ENCODE data around the gene CCDC174.

CCDC174 gene

DNA sequence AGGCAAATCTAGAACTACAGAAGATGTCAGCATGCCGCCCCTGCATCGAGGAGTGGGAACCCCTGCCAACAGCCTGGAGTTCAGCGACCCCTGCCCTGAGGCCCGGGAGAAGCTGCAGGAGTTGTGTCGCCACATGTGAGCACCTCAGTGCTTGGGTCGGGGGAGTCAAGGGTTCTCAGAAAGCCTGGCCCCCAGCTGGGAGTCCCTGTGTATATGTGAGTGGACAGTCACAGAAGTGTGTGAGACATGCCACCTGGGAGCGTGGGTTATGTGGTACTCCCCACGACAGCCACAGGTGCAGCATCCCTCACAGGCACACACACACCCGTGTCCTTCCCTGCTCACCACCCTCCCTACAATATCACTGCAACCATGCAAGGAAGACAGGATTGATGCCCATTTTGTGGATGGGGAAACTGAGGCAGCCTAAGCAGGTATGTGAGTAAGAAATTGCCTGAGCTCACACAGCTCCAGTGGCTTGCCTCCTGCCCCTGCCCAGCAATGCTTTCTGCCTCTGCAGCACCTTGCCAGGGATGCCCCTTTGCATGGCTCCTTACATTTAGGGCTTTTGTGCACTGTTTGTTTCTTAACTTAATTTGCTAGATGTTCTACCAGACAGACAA, 51.7 kb downstream of the CCDC174 start:
- DNase-seq (ENCODE audit: low read depth), result no peak

DNA sequence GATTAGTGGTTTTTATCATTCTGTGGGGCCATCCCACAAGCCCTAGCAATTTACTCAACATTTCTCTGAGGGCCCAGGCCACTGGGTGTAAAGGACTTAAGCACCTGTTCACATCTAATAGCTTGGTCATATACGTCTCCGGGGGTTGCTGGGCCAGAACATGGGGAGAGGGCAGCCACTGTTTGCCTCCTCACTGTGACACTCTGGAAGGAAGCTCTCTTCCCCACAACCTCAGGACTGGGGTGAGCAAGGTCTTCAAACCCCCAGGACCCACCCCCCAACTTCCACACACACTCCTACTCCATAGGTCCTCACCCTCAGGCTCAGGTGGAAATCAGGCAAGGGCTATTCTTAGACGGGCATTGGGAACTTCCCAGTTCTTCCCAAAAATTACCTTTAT, 52.2 kb downstream of the CCDC174 start:
- DNase-seq (ENCODE audit: low read depth), result no peak

DNA sequence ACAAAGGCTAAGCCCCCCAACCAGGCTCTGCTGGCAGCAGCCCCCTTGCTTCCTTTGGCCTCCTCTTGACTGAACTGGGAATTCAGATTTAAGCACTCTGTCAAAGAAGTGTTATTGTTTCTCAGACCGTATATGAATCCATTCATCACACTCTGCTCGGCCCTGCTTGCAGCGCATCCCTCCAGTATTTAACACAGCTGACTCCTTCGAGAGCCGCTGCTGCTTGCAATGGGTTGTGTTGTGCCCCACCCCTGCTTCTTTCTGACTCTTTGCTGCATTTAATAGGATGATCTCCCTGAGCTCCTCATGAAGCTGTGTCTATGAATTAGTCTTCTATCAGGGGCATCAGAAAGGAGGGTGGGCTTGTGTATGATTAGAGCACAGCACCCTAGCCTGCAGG, 54.5 kb downstream of the CCDC174 start:
- no peak for DNase-seq (ENCODE audit: low read depth)

DNA sequence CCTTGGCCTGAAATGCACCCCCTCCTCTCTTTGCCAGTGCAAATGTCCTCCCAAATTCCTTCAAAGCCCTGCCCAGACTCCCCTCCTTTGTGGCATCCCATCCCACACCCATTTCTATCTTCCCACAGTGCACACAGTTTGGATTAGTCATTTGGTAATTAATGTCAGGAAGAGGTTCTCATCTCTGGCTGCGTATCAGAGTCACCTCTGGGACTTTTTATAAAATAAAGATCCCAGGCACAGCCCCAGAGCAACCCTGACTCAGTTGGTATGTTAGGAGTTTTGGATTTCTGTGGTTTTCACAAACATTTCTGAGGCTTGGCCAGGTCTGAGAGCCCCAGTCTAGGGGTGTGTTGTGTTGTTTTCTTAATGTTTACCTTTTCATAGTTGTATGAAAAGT, 65.0 kb downstream of the CCDC174 start:
- no peak for DNase-seq (ENCODE audit: low read depth)

DNA sequence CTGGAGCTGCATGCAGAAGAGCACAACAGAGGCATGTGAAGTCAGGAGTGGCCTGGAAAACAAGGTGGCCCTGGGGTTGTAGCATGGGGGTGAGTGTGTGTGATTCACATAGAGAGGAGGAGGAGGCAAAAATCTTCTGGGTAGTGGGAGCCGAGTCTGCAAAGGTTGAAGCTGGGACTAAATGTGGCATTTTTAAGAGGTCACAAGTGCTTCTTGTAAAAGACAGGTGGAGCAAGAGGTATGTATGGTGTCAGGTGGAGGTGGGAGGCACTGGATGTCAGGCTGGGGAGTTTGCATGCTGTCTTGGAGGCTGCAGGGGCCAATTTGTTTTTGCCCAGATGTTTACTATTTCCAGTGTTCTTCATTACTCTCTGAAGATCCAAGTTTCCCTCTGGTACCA, 65.7 kb downstream of the CCDC174 start:
- DNase-seq (ENCODE audit: low read depth), result no peak

DNA sequence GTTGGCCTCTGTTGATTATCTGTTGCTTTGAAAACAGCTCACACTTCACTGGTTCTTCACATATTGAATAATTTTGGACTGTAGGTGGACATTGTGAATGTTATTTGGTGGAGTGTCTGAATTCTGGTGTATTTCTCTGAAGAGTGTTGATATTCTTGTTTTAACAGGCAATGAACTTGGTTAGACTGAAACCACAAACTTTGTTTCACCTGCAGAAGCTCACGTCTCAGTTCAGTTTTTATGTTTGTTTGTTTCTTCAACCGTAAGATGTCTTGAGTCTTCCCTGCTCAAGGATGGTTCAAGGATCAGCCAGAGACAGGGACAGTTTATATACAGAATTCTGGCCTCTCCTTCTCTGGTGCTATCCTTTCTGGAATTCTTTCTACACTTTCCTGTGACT, 67.0 kb downstream of the CCDC174 start:
- no peak for DNase-seq (ENCODE audit: low read depth)

DNA sequence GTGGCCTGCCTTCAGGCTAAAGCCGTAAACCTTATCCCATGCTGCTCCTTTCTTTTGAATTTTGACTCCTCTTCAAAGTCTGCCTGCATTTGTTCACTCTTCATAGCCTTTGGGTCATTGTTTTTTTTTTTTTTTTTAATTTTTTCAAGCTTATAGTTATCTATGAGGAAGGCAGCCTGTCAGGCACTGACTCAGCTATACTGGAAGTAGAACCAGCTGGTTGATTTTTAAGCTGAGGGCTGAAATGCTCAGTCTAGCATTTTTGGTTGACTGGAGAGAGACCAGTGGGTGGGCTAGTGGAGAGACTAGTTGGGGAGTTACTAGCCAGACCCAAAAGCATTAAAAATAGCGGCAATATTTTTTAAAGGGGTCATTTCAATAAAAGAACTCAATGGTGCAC, 67.4 kb downstream of the CCDC174 start:
- DNase-seq (ENCODE audit: low read depth), result no peak

DNA sequence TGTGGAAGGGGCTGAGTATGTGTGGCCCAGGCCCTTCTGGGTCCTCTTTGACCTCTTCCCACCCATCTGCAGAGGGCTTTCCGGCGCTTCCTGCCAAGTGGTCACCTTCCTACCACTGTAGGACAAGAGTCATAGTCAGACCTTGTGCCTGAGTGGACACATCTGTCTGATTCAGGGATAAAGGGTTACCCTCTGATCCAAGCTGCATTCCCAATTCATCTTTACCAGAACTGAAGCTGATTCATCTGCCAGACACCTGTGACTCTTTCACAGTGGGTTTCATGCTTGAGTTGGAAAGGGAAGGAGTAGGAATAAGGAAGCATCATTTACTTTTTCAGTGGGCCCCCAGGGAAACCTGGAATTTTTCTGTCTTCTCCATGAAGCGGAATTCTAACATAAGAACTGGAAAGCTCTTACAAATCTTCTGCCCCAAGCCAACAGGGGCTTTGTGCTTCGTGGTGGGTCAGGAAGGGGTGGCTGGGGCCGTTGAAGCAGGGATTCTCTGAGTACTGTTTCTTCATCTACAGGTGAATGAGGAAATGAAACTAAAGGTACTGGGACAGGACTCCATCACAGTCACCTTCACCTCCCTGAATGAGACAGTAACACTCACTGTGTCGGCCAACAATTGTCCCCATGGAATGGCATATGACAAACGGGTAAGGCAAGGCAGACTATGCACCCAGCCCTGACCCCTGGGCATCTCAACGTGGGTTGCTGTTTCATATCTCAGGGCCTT, 69.7 kb downstream of the CCDC174 start:
- no peak for DNase-seq (ENCODE audit: low read depth)

All from HS-5 (cell line).